B cell (primary cell): ENCODE results near the gene FAM227A. TPM values are rescaled to one million over a fixed set of nuclear protein-coding genes. Genes with fewer than 3 reads are reported as not detected.

Experiments used
- ATAC-seq: fragments of 200-7000 bp; cut with Tn5 transposase; one replicate; pipeline ENCODE4 v1.10.0; 2021; ENCODE audit warnings: low read depth, mild to moderate bottlenecking, moderate number of reproducible peaks, moderate library complexity
- CTCF ChIA-PET: fragments of 350-600 bp; sonication (Branson Sonifier 250); formaldehyde crosslinking; loops from one replicate; lab custom pipeline; 2021; ENCODE audit warnings: antibody characterized with exemption, inconsistent platforms; lab: Charles Lee
- POLR2A ChIA-PET: fragments of 350-600 bp; sonication (Branson Sonifier 250); formaldehyde crosslinking; loops from one replicate; lab custom pipeline; 2021; ENCODE audit warnings: antibody characterized with exemption; lab: Charles Lee
- DNase-seq: peaks from one replicate; pipeline ENCODE4 v3.0.0; 2013
- H2AFZ ChIP-seq: 2 replicates; pipeline ENCODE4 v1.6.1; 2012; ENCODE audit warnings: mild to moderate bottlenecking, low read depth, low read length; ENCODE audit not compliant: insufficient read depth, poor library complexity, severe bottlenecking
- H3K27ac ChIP-seq, 2 donors: 1 replicate in 1 of 2; 2 replicates in 1 of 2; pipeline ENCODE4 v1.5.1; 2012 to 2013; ENCODE audit warnings: low read length in 2 of 2, mild to moderate bottlenecking in 2 of 2, moderate library complexity in 1 of 2
- H3K27me3 ChIP-seq, 4 experiments: fragments of 200-600 bp in 1 of 4; sonication (generic) in 1 of 4; replicated peaks in 1 of 4; 1 replicate in 2 of 4; 2 replicates in 2 of 4; pipeline versions ENCODE4 v1.6.1 to v1.7.0; 2013 to 2016; ENCODE audit warnings: low read length in 3 of 4, mild to moderate bottlenecking in 2 of 4, mixed read lengths in 1 of 4, moderate library complexity in 1 of 4; ENCODE audit not compliant: insufficient read depth in 4 of 4, control insufficient read depth in 3 of 4; ENCODE audit errors: control extremely low read depth in 1 of 4
- H3K36me3 ChIP-seq, 2 experiments: replicated peaks in 1 of 2; 1 replicate in 1 of 2; 2 replicates in 1 of 2; pipeline versions ENCODE4 v1.6.1 to v1.7.1; 2013; ENCODE audit warnings: low read length in 1 of 2; ENCODE audit not compliant: insufficient read depth in 2 of 2, control insufficient read depth in 1 of 2; ENCODE audit errors: control extremely low read depth in 1 of 2, extremely low read depth in 1 of 2
- H3K4me1 ChIP-seq, 2 donors: fragments of 200-600 bp in 1 of 2; sonication (generic) in 1 of 2; 1 replicate in 1 of 2; 2 replicates in 1 of 2; pipeline versions ENCODE4 v1.5.1 to v1.6.1; 2013 to 2017; ENCODE audit warnings: low read length in 2 of 2; ENCODE audit not compliant: control insufficient read depth in 2 of 2, insufficient read depth in 2 of 2
- H3K4me2 ChIP-seq: replicated peaks from 2 replicates; pipeline ENCODE3; 2012; ENCODE audit warnings: mild to moderate bottlenecking, low read depth, low read length; ENCODE audit not compliant: poor library complexity, severe bottlenecking
- H3K4me3 ChIP-seq, 5 experiments: fragments of 200-600 bp in 1 of 5; sonication (generic) in 1 of 5; 1 replicate in 3 of 5; 2 replicates in 2 of 5; pipeline versions ENCODE4 v1.5.1 to v1.7.0; 2011 to 2016; ENCODE audit warnings: low read length in 4 of 5, mild to moderate bottlenecking in 4 of 5, low read depth in 2 of 5, control low read depth in 1 of 5, moderate library complexity in 1 of 5; ENCODE audit not compliant: insufficient read depth in 1 of 5; ENCODE audit errors: control extremely low read depth in 1 of 5, extremely low read depth in 1 of 5
- H3K79me2 ChIP-seq: fragments of 200-600 bp; sonication (generic); one replicate; pipeline ENCODE4 v1.6.0; 2016; ENCODE audit warnings: low read length; ENCODE audit not compliant: control insufficient read depth, insufficient read depth
- H3K9ac ChIP-seq: fragments of 200-600 bp; sonication (generic); 2 replicates; pipeline ENCODE4 v1.6.1; 2017; ENCODE audit warnings: mild to moderate bottlenecking, low read length, moderate library complexity
- H3K9me3 ChIP-seq, 3 donors: one replicate each; pipeline versions ENCODE4 v1.6.1 to v1.7.1; 2013; ENCODE audit warnings: low read length in 2 of 3; ENCODE audit not compliant: control insufficient read depth in 2 of 3, insufficient read depth in 1 of 3; ENCODE audit errors: control extremely low read depth in 1 of 3
- H4K20me1 ChIP-seq: 2 replicates; pipeline ENCODE4 v1.6.0; 2012; ENCODE audit warnings: mild to moderate bottlenecking, low read length; ENCODE audit not compliant: insufficient read depth, control insufficient read depth, poor library complexity, severe bottlenecking
- H3K27ac Mint-ChIP-seq: one replicate; pipeline ENCODE4 v1.8.0; 2021; ENCODE audit warnings: mixed read lengths
- H3K27me3 Mint-ChIP-seq: one replicate; pipeline ENCODE4 v1.8.0; 2021; ENCODE audit warnings: mixed read lengths
- H3K4me1 Mint-ChIP-seq: one replicate; pipeline ENCODE4 v1.8.0; 2021; ENCODE audit warnings: mixed read lengths
- H3K4me3 Mint-ChIP-seq: one replicate; pipeline ENCODE4 v1.8.0; 2021; ENCODE audit warnings: mixed read lengths
- H3K9me3 Mint-ChIP-seq: one replicate; pipeline ENCODE4 v1.8.0; 2022; ENCODE audit warnings: mixed read lengths; ENCODE audit not compliant: insufficient read depth
- CTCF ChIP-seq: fragments of 200-600 bp; IDR thresholded peaks from one replicate; pipeline ENCODE4 v1.8.0; 2022; ENCODE audit warnings: antibody characterized with exemption, mild to moderate bottlenecking
- EZH2 ChIP-seq: IDR thresholded peaks from 2 replicates; pipeline ENCODE4 v1.6.1; 2012; ENCODE audit warnings: borderline replicate concordance, low read depth, mild to moderate bottlenecking, moderate library complexity, low read length; ENCODE audit not compliant: insufficient read depth, poor library complexity, severe bottlenecking
- WGBS: methylation state at CpG from one replicate; pipeline ENCODE4 v1.1.5; 2013; ENCODE audit warnings: missing lambda C conversion rate; ENCODE audit not compliant: insufficient coverage; 5-methylcytosine and 5-hydroxymethylcytosine counted together
- intact Hi-C: fragments of 100-400 bp; cut with micrococcal nuclease; formaldehyde crosslinking; loops from one replicate; pipeline ENCODE4 v1.10.0; 2022
- polyA plus RNA-seq: library from polyadenylated mRNA; depleted of rRNA; stranded (reverse); fragments of >200 nt; gene quantifications from 2 replicates; pipeline ENCODE4 v1.2.3, GENCODE V29; 2012
- total RNA-seq, 2 donors: library from RNA; stranded (reverse); fragments of 120-200 nt in 1 of 2; gene quantifications; 1 replicate in 1 of 2; 2 replicates in 1 of 2; pipeline versions ENCODE4 v1.2.3 to v1.2.4, GENCODE V29; 2013 to 2022

Gene FAM227A
- total and polyA plus RNA-seq, 2 donors (not counting 1 experiment from before 2014, with no cell fraction given) = 0.04 to 0.57 TPM

- Histone ChIP-seq H3K4me3 (no peak overlapping the region), H3K9me3 (no peaks in the 10 kb centered on the region), H3K4me1 (peaks cover 18 to 28% of the 10 kb centered on the region in 2 donors), H3K27ac (no peak overlapping the region), H3K27me3 (no peaks in the 10 kb centered on the region), H3K9ac (no peak overlapping the region), H3K36me3 (peaks cover 3 to 7% of the 10 kb centered on the region in 2 experiments), H3K79me2 (peaks cover 34% of the 10 kb centered on the region), H4K20me1 (peaks cover 7% of the 10 kb centered on the region), H3K4me2 (no peak overlapping the region), H2AFZ (no peak overlapping the region)
- POLR2A ChIA-PET = interaction anchor here (0.7 to 1.3 kb wide), 2 partner anchors 13 to 29 kb away, joined by 4 to 5 read pairs; partner anchors contain the start of gene TOMM22
- TF ChIP-seq EZH2 (no peak), CTCF (no peak)
- Mint-ChIP-seq H3K27ac (no peak overlapping the region), H3K9me3 (no peaks in the 10 kb centered on the region), H3K4me1 (peaks cover 60% of the 10 kb centered on the region), H3K4me3 (no peak overlapping the region), H3K27me3 (no peaks in the 10 kb centered on the region)
- intact Hi-C loops = no loop called here
- ATAC-seq (no peak), DNase-seq (no peak)
- CTCF ChIA-PET = interaction anchor here (6.7 kb wide), 1 partner anchor 13 kb away, joined by 51 read pairs; the partner anchor contains the start of gene TOMM22
- WGBS = no CpG with 5 or more reads among the region's 3 CpGs
These were observed 38.7 kb upstream of the FAM227A start for GRCh38 chr22:38694940-38695339.

- Mint-ChIP-seq H3K27me3 (no peaks in the 10 kb centered on the region), H3K4me3 (no peak overlapping the region), H3K27ac (no peak overlapping the region), H3K4me1 (peaks cover 51% of the 10 kb centered on the region), H3K9me3 (no peaks in the 10 kb centered on the region)
- no peaks in the 10 kb centered on the region for H3K9me3 ChIP-seq
- H4K20me1 ChIP-seq = peaks cover 7% of the 10 kb centered on the region
- no peak for DNase-seq
- ChIA-PET POLR2A (interaction anchor here (0.7 to 1.3 kb wide), 2 partner anchors 12 to 29 kb away, joined by 4 to 5 read pairs; partner anchors contain the start of gene TOMM22), CTCF (interaction anchor here (1.0 to 6.7 kb wide), 2 partner anchors 12 to 70 kb away, joined by 6 to 51 read pairs; partner anchors contain the start of gene TOMM22)
- peaks cover 3 to 9% of the 10 kb centered on the region in 2 experiments for H3K36me3 ChIP-seq
- H3K4me2 ChIP-seq = no peak overlapping the region
- no peak overlapping the region for H3K9ac ChIP-seq
- peaks cover 9 to 19% of the 10 kb centered on the region in 2 donors for H3K4me1 ChIP-seq
- ATAC-seq = no peak
- peaks cover 29% of the 10 kb centered on the region for H3K79me2 ChIP-seq
- no peaks in the 10 kb centered on the region for H3K27me3 ChIP-seq
- no peak overlapping the region for H3K27ac ChIP-seq
- H3K4me3 ChIP-seq = no peak overlapping the region
- no peak overlapping the region for H2AFZ ChIP-seq
- WGBS = no CpG with 5 or more reads among the region's 2 CpGs
- TF ChIP-seq EZH2 (no peak), CTCF (no peak)
- intact Hi-C loops = no loop called here
These were observed 37.9 kb upstream of the FAM227A start for GRCh38 chr22:38694049-38694448.
